ENCODE data around the gene KEAP1. TPM values are rescaled to one million over a fixed set of nuclear protein-coding genes. Genes with fewer than 3 reads are reported as not detected.

Gene KEAP1
- total and polyA plus RNA-seq, 2 of the 13 experiments (the other 11 are each of a cell fraction or from before 2014, with no cell fraction given): 56.7 to 72.9 TPM

DNA sequence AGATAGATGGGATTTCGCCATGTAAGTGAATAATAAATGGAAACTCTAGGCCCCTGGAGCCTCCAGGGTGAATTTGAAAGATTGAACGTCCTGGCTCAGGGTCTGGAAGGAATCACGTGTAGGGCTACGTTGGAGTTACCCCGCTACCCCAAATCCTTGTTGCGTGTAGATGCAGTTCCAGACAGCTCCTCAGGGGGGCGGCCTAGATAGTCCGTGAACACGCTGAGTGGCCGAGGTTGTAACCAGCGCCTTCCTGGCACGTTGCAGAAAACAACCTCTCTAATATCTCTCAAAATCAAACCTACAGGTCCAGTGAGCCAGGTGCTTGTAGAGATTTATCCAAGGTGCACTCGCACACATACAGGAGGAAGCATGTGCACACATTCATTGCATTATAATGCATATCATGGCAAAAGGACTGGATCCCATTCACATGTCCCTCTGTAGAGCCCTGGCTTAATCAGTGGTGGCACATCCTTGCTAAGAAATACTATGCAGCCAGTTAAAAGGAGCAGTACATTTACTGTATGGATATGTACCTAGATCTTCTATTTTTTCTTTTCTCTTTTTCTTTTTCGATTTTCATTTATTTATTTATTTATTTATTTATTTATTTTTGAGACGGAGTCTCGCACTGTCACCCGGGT is 2.5 kb upstream of the KEAP1 start (continued):
- TF ChIP-seq, protein P1, sequence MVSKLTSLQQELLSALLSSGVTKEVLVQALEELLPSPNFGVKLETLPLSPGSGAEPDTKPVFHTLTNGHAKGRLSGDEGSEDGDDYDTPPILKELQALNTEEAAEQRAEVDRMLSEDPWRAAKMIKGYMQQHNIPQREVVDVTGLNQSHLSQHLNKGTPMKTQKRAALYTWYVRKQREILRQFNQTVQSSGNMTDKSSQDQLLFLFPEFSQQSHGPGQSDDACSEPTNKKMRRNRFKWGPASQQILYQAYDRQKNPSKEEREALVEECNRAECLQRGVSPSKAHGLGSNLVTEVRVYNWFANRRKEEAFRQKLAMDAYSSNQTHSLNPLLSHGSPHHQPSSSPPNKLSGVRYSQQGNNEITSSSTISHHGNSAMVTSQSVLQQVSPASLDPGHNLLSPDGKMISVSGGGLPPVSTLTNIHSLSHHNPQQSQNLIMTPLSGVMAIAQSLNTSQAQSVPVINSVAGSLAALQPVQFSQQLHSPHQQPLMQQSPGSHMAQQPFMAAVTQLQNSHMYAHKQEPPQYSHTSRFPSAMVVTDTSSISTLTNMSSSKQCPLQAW (CRISPR knock-in tag; IDR thresholded peaks at IDR 0.05): peak; percentile 32; the same call in 1 of the 2 replicates
- TF ChIP-seq, protein P2, sequence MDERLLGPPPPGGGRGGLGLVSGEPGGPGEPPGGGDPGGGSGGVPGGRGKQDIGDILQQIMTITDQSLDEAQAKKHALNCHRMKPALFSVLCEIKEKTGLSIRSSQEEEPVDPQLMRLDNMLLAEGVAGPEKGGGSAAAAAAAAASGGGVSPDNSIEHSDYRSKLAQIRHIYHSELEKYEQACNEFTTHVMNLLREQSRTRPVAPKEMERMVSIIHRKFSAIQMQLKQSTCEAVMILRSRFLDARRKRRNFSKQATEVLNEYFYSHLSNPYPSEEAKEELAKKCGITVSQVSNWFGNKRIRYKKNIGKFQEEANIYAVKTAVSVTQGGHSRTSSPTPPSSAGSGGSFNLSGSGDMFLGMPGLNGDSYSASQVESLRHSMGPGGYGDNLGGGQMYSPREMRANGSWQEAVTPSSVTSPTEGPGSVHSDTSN (CRISPR knock-in tag; IDR thresholded peaks at IDR 0.05): no peak
- no peak for TF ChIP-seq KAT7 (CRISPR knock-in tag; IDR thresholded peaks at IDR 0.05; ENCODE audit: borderline replicate concordance)
- no peak for TF ChIP-seq ZFP41 (CRISPR knock-in tag; IDR thresholded peaks at IDR 0.05; ENCODE audit: borderline replicate concordance)
- TF ChIP-seq FOSL2 (CRISPR knock-in tag; IDR thresholded peaks at IDR 0.05): 0 out of 2 replicates have a peak, but pooled peaks have one; percentile 5
- TF ChIP-seq, protein P3, sequence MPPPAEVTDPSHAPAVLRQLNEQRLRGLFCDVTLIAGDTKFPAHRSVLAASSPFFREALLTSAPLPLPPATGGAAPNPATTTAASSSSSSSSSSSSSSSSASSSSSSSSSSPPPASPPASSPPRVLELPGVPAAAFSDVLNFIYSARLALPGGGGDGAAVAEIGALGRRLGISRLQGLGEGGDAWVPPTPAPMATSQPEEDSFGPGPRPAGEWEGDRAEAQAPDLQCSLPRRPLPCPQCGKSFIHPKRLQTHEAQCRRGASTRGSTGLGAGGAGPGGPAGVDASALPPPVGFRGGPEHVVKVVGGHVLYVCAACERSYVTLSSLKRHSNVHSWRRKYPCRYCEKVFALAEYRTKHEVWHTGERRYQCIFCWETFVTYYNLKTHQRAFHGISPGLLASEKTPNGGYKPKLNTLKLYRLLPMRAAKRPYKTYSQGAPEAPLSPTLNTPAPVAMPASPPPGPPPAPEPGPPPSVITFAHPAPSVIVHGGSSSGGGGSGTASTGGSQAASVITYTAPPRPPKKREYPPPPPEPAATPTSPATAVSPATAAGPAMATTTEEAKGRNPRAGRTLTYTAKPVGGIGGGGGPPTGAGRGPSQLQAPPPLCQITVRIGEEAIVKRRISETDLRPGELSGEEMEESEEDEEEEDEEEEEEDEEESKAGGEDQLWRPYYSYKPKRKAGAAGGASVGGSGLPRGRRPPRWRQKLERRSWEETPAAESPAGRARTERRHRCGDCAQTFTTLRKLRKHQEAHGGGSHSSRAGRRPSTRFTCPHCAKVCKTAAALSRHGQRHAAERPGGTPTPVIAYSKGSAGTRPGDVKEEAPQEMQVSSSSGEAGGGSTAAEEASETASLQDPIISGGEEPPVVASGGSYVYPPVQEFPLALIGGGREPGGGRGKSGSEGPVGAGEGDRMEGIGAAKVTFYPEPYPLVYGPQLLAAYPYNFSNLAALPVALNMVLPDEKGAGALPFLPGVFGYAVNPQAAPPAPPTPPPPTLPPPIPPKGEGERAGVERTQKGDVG (CRISPR knock-in tag; IDR thresholded peaks at IDR 0.05; ENCODE audit: borderline replicate concordance): no peak
- TF ChIP-seq, protein P4, sequence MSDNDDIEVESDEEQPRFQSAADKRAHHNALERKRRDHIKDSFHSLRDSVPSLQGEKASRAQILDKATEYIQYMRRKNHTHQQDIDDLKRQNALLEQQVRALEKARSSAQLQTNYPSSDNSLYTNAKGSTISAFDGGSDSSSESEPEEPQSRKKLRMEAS (IDR thresholded peaks at IDR 0.05): peak; percentile 50
- TF ChIP-seq TOPORS (CRISPR knock-in tag; IDR thresholded peaks at IDR 0.05): no peak
- TF ChIP-seq DPF2 (CRISPR knock-in tag; IDR thresholded peaks at IDR 0.05; ENCODE audit: borderline replicate concordance, low read depth): no peak
- TF ChIP-seq, protein P5, sequence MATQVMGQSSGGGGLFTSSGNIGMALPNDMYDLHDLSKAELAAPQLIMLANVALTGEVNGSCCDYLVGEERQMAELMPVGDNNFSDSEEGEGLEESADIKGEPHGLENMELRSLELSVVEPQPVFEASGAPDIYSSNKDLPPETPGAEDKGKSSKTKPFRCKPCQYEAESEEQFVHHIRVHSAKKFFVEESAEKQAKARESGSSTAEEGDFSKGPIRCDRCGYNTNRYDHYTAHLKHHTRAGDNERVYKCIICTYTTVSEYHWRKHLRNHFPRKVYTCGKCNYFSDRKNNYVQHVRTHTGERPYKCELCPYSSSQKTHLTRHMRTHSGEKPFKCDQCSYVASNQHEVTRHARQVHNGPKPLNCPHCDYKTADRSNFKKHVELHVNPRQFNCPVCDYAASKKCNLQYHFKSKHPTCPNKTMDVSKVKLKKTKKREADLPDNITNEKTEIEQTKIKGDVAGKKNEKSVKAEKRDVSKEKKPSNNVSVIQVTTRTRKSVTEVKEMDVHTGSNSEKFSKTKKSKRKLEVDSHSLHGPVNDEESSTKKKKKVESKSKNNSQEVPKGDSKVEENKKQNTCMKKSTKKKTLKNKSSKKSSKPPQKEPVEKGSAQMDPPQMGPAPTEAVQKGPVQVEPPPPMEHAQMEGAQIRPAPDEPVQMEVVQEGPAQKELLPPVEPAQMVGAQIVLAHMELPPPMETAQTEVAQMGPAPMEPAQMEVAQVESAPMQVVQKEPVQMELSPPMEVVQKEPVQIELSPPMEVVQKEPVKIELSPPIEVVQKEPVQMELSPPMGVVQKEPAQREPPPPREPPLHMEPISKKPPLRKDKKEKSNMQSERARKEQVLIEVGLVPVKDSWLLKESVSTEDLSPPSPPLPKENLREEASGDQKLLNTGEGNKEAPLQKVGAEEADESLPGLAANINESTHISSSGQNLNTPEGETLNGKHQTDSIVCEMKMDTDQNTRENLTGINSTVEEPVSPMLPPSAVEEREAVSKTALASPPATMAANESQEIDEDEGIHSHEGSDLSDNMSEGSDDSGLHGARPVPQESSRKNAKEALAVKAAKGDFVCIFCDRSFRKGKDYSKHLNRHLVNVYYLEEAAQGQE (IDR thresholded peaks at IDR 0.05; ENCODE audit: borderline replicate concordance in 1 of 2, low read depth in 1 of 2, low read length in 2 of 2): no peak
- 0 out of 2 replicates have a peak, but pooled peaks have one; percentile 20 for TF ChIP-seq YEATS2 (CRISPR knock-in tag; IDR thresholded peaks at IDR 0.05; ENCODE audit: borderline replicate concordance)
- TF ChIP-seq, protein P6, sequence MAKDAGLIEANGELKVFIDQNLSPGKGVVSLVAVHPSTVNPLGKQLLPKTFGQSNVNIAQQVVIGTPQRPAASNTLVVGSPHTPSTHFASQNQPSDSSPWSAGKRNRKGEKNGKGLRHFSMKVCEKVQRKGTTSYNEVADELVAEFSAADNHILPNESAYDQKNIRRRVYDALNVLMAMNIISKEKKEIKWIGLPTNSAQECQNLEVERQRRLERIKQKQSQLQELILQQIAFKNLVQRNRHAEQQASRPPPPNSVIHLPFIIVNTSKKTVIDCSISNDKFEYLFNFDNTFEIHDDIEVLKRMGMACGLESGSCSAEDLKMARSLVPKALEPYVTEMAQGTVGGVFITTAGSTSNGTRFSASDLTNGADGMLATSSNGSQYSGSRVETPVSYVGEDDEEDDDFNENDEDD (CRISPR knock-in tag; IDR thresholded peaks at IDR 0.05; ENCODE audit: borderline replicate concordance): 0 out of 2 replicates have a peak, but pooled peaks have one; percentile 31
- TF ChIP-seq ZNF614 (CRISPR knock-in tag; IDR thresholded peaks at IDR 0.05; ENCODE audit: borderline replicate concordance): no peak
- TF ChIP-seq SMC3 (IDR thresholded peaks at IDR 0.05; ENCODE audit: low read length): peak; percentile 30; the same call in 1 of the 2 replicates
- no peak for TF ChIP-seq KLF6 (CRISPR knock-in tag; IDR thresholded peaks at IDR 0.05)

Measured in HepG2 (cell line).